Gastroesophageal sphincter (tissue), 3 donors: Measurements from ENCODE around the gene MEFV.

Experiments
- EP300 ChIP-seq: sonication (generic); formaldehyde crosslinking; IDR thresholded peaks from one replicate; pipeline ENCODE4 v1.6.1; 2017; ENCODE audit warnings: antibody characterized with exemption, mild to moderate bottlenecking
- POLR2A ChIP-seq, 2 donors: fragments of 450-650 bp; IDR thresholded peaks; one replicate each; pipeline ENCODE4 v1.6.1; 2017; ENCODE audit warnings: antibody characterized with exemption in 2 of 2, mild to moderate bottlenecking in 2 of 2, moderate library complexity in 1 of 2
- POLR2AphosphoS5 ChIP-seq: sonication (generic); formaldehyde crosslinking; IDR thresholded peaks from one replicate; pipeline ENCODE4 v1.6.1; 2017; ENCODE audit warnings: antibody characterized with exemption
- TF ChIP-seq, protein P1 (sequence below), 4 experiments: fragments of 200-600 bp in 2 of 4; fragments of 450-650 bp in 2 of 4; sonication (generic) in 1 of 4; IDR thresholded peaks; one replicate each; pipeline ENCODE4 v1.5.1; 2017 to 2019; ENCODE audit warnings: antibody characterized with exemption in 4 of 4, mild to moderate bottlenecking in 2 of 4, moderate library complexity in 2 of 4

DNA sequence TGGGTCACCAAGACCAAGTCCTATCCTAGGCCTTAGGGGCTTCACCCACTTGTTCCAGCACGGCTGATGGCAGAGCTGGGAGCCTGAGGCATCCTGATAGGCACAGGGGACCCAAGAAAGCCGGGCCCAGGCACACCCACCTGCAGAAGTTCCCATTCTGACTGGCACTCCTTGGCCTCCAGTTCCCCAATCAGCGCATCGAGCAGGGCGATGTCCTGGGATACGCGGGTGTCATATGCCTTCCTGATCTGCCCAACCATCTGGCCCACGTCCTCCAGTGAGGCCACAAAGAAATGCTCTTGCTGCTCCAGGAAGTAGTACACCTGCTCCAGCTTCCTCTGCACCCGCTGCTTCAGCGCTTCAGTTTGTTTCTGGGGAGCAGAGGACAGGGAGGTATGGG lies 9.6 kb downstream of the MEFV start:
- TF ChIP-seq POLR2AphosphoS5 (no peak), POLR2A (IDR thresholded peaks at IDR 0.05) (no peak), EP300 (no peak)
- TF ChIP-seq, protein P1, sequence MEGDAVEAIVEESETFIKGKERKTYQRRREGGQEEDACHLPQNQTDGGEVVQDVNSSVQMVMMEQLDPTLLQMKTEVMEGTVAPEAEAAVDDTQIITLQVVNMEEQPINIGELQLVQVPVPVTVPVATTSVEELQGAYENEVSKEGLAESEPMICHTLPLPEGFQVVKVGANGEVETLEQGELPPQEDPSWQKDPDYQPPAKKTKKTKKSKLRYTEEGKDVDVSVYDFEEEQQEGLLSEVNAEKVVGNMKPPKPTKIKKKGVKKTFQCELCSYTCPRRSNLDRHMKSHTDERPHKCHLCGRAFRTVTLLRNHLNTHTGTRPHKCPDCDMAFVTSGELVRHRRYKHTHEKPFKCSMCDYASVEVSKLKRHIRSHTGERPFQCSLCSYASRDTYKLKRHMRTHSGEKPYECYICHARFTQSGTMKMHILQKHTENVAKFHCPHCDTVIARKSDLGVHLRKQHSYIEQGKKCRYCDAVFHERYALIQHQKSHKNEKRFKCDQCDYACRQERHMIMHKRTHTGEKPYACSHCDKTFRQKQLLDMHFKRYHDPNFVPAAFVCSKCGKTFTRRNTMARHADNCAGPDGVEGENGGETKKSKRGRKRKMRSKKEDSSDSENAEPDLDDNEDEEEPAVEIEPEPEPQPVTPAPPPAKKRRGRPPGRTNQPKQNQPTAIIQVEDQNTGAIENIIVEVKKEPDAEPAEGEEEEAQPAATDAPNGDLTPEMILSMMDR (IDR thresholded peaks at IDR 0.05) = no peak
